Effector CD4-positive, alpha-beta T cell (primary cell): ENCODE data around the gene ANKRD10.

Experiments used
- DNase-seq: peaks from one replicate; pipeline ENCODE4 v3.0.0-alpha.2; 2020

The ANKRD10 gene

DNA sequence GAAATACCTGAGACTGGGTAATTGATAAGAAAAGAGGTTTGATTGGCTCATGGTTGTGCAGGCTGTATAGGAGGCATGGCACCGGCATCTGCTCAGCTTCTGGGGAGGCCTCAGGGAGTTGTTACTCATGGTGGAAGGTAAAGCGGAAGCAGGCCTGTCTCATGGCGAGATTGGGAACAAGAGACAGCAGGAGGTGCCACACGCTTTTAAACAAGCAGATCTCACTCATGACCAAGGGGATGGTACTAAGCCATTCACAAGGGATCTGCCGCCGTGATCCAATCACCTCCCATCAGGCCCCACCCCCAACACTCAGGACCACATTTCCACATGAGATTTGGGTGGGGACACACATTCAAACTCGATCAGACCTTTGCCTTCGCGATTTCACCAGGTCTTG lies 86.2 kb downstream of the ANKRD10 start:
- no peak for DNase-seq
